ENCODE measurements around the gene PCDHA8.
"Not testable (repeated sequence)": the region's sequence is repeated elsewhere in the genome, so short reads cannot be mapped to it uniquely, and the experiment has no call there.

DNA sequence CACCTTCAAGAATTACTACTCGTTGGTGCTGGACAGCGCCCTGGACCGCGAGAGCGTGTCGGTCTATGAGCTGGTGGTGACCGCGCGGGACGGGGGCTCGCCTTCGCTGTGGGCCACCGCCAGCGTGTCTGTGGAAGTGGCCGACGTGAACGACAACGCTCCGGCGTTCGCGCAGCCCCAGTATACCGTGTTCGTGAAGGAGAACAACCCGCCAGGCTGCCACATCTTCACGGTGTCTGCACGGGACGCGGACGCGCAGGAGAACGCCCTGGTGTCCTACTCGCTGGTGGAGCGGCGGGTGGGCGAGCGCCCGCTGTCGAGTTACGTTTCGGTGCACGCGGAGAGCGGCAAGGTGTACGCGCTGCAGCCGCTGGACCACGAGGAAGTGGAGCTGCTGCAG is 18.0 kb upstream of the PCDHA8 start:
- TF ChIP-seq, protein P1, sequence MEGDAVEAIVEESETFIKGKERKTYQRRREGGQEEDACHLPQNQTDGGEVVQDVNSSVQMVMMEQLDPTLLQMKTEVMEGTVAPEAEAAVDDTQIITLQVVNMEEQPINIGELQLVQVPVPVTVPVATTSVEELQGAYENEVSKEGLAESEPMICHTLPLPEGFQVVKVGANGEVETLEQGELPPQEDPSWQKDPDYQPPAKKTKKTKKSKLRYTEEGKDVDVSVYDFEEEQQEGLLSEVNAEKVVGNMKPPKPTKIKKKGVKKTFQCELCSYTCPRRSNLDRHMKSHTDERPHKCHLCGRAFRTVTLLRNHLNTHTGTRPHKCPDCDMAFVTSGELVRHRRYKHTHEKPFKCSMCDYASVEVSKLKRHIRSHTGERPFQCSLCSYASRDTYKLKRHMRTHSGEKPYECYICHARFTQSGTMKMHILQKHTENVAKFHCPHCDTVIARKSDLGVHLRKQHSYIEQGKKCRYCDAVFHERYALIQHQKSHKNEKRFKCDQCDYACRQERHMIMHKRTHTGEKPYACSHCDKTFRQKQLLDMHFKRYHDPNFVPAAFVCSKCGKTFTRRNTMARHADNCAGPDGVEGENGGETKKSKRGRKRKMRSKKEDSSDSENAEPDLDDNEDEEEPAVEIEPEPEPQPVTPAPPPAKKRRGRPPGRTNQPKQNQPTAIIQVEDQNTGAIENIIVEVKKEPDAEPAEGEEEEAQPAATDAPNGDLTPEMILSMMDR (IDR thresholded peaks at IDR 0.05), result not testable (repeated sequence)
- TF ChIP-seq POLR2A, POLR2AphosphoS5 (IDR thresholded peaks at IDR 0.05): not testable (repeated sequence)

All from transverse colon (tissue), 4 donors.